Measurements from ENCODE around the gene SNAPC1. TPM values are rescaled to one million over a fixed set of nuclear protein-coding genes. Genes with fewer than 3 reads are reported as not detected.

Gene SNAPC1
- polyA plus RNA-seq, 2 of the 4 experiments (the other 2 are of a cell fraction) = 22.8 to 30.5 TPM

GRCh38 chr14:61756135-61756534, 6.1 kb upstream of the SNAPC1 start (continued):
- no peak for TF ChIP-seq ESRRA (IDR thresholded peaks at IDR 0.05; ENCODE audit: borderline replicate concordance, low read length)
- no peak for TF ChIP-seq ZFP36 (IDR thresholded peaks at IDR 0.05; ENCODE audit: borderline replicate concordance, partially characterized antibody)
- TF ChIP-seq BHLHE40 (IDR thresholded peaks at IDR 0.05; ENCODE audit: low read depth, low read length) = no peak
- TF ChIP-seq NFE2L2 (conservative IDR thresholded peaks at IDR 0.05; ENCODE audit: low read length) = no peak
- no peak for TF ChIP-seq TFCP2L1 (CRISPR knock-in tag; IDR thresholded peaks at IDR 0.05)
- no peak for TF ChIP-seq RARB (CRISPR knock-in tag; IDR thresholded peaks at IDR 0.05)

DNA sequence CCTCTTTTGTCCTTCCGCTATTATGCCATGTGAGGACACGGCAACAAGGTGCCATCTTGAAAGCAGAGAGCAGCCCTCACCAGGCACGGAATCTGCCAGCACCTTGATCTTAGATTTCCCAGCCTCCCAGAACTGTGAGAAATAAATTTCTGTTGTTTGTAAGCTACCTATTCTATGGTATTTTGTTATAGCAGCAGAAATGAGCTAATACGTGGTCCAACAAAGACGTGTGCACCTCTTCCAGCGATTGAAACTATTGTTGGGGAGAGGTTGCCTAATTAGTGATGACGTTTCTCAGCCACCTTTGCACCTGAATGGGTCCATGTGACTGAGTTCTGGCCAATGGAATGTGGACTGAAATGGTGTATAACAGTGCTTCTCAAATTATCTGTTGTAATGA, 2.3 kb upstream of the SNAPC1 start:
- peaks cover 20% of the 10 kb centered on the region for H3K4me1 ChIP-seq
- POLR2A ChIA-PET = no interaction called here
- no peak overlapping the region for H3K27ac ChIP-seq
- DNase-seq (ENCODE audit: low read depth in 1 of 2, low spot score in 1 of 2) = no peak
- ATAC-seq = no peak
- no peak overlapping the region for H3K4me3 ChIP-seq
- CTCF ChIA-PET = no interaction called here
- TF ChIP-seq RNF2 (IDR thresholded peaks at IDR 0.05; ENCODE audit: borderline replicate concordance, low read depth) (no peak), KDM5A (IDR thresholded peaks at IDR 0.05) (no peak), CEBPB (IDR thresholded peaks at IDR 0.05) (no peak), SMC3 (IDR thresholded peaks at IDR 0.05) (no peak), CBX8 (IDR thresholded peaks at IDR 0.05) (no peak), RFX5 (IDR thresholded peaks at IDR 0.05) (no peak), RARB (CRISPR knock-in tag; IDR thresholded peaks at IDR 0.05) (no peak), CBX2 (IDR thresholded peaks at IDR 0.05; ENCODE audit: borderline replicate concordance, low read depth) (no peak), TP53 (CRISPR knock-in tag; IDR thresholded peaks at IDR 0.05) (no peak), SREBF2 (IDR thresholded peaks at IDR 0.05) (no peak), ZNF302 (CRISPR knock-in tag; IDR thresholded peaks at IDR 0.05) (no peak)
- TF ChIP-seq, protein P1, sequence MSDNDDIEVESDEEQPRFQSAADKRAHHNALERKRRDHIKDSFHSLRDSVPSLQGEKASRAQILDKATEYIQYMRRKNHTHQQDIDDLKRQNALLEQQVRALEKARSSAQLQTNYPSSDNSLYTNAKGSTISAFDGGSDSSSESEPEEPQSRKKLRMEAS (IDR thresholded peaks at IDR 0.05) = no peak
- H3K4me2 ChIP-seq = no peak overlapping the region
- H3K9me3 ChIP-seq = no peaks in the 10 kb centered on the region
- no peak for FAIRE-seq
- WGBS (ENCODE audit: missing lambda C conversion rate) = 89% methylated on average over 7 of the region's 7 CpGs

GRCh38 chr14:61761557-61761956, 663 bp upstream of the SNAPC1 start:
- H3K4me3 ChIP-seq = peak overlapping the region; percentile 80
- no peak for TF ChIP-seq PHF8 (IDR thresholded peaks at IDR 0.05; ENCODE audit: borderline replicate concordance, low read depth)
- TF ChIP-seq SREBF2 (IDR thresholded peaks at IDR 0.05) = no peak
- TF ChIP-seq EP300 (IDR thresholded peaks at IDR 0.05) = no peak
- TF ChIP-seq ZNF302 (CRISPR knock-in tag; IDR thresholded peaks at IDR 0.05) = no peak
- POLR2A ChIA-PET = interaction anchor here (0.6 to 2.4 kb wide), 17 partner anchors 9 to 322 kb away, joined by 3 to 25 read pairs (median 5); partner anchors contain the start of gene HIF1A
- H3K4me2 ChIP-seq = peak overlapping the region; percentile 94
- peaks cover 34% of the 10 kb centered on the region for H3K4me1 ChIP-seq
- ATAC-seq (peak; percentile 25 to 45), FAIRE-seq (no peak), DNase-seq (ENCODE audit: low read depth in 1 of 2, low spot score in 1 of 2) (peak in 1 of 2 experiments; percentile 28)
- H3K27ac ChIP-seq = peak overlapping the region; percentile 80 to 88
- no peaks in the 10 kb centered on the region for H3K9me3 ChIP-seq
- WGBS (ENCODE audit: missing lambda C conversion rate) = 20% methylated on average over 5 of the region's 5 CpGs
- CTCF ChIA-PET = interaction anchor here (0.6 to 2.4 kb wide), 8 partner anchors 9 to 365 kb away, joined by 3 to 10 read pairs (median 4); no protein-coding TSS in a partner anchor

- no peak overlapping the region for H3K27ac ChIP-seq
- H3K4me3 ChIP-seq = peak overlapping the region; percentile 80
- peaks cover 36% of the 10 kb centered on the region for H3K4me1 ChIP-seq
- TF ChIP-seq, protein P2, sequence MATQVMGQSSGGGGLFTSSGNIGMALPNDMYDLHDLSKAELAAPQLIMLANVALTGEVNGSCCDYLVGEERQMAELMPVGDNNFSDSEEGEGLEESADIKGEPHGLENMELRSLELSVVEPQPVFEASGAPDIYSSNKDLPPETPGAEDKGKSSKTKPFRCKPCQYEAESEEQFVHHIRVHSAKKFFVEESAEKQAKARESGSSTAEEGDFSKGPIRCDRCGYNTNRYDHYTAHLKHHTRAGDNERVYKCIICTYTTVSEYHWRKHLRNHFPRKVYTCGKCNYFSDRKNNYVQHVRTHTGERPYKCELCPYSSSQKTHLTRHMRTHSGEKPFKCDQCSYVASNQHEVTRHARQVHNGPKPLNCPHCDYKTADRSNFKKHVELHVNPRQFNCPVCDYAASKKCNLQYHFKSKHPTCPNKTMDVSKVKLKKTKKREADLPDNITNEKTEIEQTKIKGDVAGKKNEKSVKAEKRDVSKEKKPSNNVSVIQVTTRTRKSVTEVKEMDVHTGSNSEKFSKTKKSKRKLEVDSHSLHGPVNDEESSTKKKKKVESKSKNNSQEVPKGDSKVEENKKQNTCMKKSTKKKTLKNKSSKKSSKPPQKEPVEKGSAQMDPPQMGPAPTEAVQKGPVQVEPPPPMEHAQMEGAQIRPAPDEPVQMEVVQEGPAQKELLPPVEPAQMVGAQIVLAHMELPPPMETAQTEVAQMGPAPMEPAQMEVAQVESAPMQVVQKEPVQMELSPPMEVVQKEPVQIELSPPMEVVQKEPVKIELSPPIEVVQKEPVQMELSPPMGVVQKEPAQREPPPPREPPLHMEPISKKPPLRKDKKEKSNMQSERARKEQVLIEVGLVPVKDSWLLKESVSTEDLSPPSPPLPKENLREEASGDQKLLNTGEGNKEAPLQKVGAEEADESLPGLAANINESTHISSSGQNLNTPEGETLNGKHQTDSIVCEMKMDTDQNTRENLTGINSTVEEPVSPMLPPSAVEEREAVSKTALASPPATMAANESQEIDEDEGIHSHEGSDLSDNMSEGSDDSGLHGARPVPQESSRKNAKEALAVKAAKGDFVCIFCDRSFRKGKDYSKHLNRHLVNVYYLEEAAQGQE (IDR thresholded peaks at IDR 0.05) = no peak
- peak in 1 of 2 experiments; percentile 43; a peak in 1 of 4 replicates for TF ChIP-seq CEBPB (IDR thresholded peaks at IDR 0.05)
- no peak for TF ChIP-seq FOSB (CRISPR knock-in tag; IDR thresholded peaks at IDR 0.05)
- CTCF ChIA-PET = interaction anchor here (0.6 to 2.0 kb wide), 8 partner anchors 10 to 308 kb away, joined by 3 to 9 read pairs (median 3); no protein-coding TSS in a partner anchor
- ATAC-seq (no peak), FAIRE-seq (no peak), DNase-seq (ENCODE audit: low read depth in 1 of 2, low spot score in 1 of 2) (no peak)
- H3K9me3 ChIP-seq = no peaks in the 10 kb centered on the region
- H3K4me2 ChIP-seq = peak overlapping the region; percentile 74
- WGBS (ENCODE audit: missing lambda C conversion rate) = 70% methylated on average over 5 of the region's 5 CpGs
- POLR2A ChIA-PET = no interaction called here
These were observed 2.3 kb downstream of the SNAPC1 start for GRCh38 chr14:61764342-61765122.
